Measurements from ENCODE around the gene CHMP5.

CHMP5 gene

DNA sequence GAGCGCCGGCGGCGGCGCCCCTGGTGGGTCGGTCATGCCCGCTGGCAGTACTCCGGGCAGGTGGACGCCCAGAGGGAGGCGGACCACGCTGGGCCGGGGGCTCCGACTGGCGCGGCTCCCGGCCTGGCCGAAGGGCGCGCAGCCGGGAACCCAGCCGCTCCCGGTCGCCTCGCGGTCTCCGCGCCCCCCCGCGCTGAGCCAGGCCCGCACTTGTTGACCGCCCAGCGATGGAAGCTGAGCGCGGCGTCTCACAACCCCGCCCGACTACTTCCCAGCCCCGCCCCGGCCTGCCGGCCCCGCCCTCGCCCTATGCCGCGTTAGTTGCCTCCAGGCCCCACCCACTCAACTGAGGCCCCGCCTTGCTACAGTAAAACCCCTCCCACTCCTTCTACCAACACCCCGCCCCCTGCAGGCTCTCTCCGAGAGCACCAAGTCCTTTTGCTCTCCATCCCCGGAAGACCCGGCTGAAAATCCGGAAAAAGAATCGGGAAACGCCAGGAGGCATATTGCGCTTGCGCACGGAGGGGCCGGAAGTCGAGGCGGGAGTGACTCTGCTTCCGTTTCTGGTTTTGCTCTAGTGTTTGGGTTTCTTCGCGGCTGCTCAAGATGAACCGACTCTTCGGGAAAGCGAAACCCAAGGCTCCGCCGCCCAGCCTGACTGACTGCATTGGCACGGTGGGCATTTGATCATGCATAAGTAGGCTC lies at the start of gene CHMP5, which contains the start of gene BAG1:
TSS of gene CHMP5 (plus strand) at position 577 of the 705 bp plus-strand sequence. CDS start at position 607, 30 bp downstream.
TSS of gene BAG1 (minus strand) at position 236 of the 705 bp plus-strand sequence.
- peak; percentile 97 for FAIRE-seq

DNA sequence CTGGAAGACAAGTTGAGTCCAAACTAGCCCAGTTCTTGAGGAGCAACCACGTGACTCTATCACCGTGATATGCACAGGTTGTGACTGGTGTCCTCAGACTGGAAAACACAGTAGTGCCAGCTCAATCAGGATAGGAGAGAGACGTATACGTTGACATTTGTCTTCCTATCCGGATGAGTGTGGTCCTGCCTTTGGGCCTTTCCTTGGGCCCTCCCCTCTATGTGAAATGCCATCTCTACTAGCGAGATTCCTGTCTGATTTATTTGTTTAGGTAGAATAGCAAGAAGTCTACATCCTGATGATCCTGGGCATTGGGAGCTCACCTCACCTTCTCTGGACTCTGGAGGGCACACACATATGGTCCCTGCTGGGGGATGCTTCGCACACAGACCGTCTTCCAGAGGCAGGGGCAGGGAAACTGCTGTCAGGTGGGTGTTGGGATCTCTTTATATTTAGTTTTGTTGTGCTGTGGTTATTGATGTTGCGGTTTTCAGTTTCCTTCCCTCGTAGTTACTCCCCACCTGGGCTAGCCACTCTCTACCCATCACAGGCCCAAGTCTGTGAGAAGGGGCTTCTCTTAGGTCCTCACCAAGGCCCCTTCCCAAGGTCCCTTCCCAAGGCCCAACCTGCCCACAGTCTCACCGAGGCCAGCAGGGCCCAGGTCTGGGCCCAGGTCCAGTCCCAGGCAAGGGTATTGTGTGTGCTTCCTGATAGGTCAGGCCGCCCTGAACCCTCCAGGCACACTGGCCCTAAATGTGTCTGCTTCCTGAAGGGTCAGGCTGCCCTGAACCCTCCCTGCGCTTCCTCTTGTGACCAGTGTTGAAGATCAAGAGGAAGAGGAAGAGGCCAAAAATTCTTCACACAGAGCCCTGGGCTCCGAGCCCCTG lies 43.9 kb upstream of the CHMP5 start:
- no peak for FAIRE-seq

DNA sequence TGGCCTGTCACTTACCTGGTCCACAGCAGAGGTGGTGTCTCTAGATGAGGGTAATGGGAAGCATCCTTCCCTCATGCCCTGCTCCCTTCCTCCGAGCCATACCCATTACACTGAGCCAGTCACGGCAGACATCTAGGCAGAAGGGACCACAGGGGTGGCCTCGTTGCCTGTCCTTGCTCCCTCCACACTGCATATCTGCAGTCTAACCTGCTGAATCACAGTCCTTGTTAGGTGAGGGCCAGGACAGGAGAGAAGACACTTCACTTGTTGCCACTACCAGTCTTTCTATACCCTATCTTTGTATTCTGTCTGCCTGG lies 43.3 kb upstream of the CHMP5 start:
- no peak for FAIRE-seq

DNA sequence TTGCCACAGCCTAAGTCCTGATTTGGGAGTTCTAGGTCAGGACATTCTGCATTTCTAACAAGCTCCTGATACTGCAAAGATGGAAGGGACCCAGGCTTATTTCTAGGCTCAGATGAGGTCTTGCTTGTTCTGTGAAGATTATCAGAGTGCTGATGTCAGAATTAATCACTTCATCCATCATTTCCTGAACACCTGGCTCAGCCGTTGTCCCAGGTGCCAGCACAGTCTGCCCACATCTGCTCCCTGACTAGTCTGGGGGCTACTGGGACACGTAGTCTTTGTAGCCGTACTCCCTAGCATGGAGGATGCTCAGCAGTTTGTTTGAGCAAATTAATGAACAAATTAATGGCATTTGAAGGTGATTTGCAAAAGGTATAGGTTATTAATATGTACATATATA lies 42.8 kb upstream of the CHMP5 start:
- no peak for FAIRE-seq

DNA sequence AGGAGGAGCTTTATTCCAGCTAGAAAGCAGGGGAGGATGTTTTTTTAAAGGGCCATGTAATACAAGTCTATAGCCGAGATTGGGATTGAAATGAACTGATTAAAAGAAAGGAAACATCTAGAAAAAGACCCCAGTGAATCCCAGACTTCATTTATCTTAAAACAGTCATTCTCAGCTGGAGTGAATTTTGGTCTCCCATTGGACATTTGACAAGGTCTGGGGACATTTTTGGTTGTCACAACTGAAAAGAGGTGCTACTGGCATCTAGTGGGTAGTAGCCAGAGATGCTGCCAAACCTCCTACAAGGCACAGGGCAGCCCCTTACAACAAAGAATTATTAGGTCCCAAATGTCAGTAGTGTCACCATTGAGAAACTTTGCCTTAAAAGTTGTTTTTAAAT lies 41.2 kb upstream of the CHMP5 start:
- FAIRE-seq, result no peak

DNA sequence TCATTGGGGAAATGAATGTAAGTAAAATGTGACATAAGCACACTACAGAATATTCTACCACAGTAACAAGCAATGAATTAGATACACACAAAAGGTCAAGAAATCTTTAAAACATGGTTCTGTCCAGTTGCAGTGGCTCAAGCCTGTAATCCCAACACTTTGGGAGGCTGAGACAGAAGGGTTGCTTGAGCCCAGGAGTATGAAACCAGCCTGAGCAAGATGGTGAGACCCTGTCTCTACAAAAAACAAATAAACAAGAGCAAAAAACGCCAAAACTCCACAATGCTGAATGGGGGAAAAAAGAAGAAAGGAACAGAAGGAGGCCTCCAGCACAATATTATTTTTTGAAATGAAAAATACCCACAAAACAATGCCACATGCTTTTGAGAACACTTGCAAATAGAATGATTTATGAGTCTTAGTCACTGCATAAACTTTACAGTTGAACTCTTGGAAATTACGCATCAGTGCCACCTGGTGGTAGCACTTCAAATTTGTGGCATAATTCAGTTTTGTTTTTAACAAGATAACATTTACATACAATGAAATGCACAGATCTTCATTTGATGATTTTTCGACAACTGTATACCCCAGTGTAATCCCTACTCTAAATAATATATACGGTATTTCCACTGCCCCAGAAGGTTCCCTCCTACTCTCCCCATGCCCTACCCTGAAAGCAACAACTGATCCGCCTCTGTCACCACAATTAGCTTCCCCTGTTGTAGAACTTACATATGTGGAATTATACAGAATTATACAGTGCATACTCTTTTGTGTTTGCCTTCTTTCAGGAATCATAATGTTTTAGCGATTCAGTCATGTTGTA lies 39.3 kb upstream of the CHMP5 start:
- FAIRE-seq, result peak; percentile 91

DNA sequence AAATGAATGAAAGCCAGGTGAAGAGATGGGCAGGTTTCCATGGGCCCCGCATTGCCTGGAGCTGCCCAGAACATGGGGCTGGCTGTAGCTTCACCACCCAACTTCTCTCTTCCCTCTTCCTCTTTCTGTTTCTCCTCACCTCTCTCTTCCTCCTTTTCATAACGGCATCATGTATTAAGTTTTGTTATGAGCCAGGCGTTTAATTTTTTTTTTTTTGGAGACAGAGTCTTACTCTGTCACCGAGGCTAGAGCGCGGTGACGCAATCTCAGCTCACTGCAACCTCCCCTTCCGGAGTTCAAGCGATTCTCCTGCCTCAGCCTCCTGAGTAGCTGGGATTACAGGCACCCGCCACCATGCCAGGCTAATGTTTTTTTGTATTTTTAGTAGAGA lies 37.8 kb upstream of the CHMP5 start:
- FAIRE-seq, result no peak

DNA sequence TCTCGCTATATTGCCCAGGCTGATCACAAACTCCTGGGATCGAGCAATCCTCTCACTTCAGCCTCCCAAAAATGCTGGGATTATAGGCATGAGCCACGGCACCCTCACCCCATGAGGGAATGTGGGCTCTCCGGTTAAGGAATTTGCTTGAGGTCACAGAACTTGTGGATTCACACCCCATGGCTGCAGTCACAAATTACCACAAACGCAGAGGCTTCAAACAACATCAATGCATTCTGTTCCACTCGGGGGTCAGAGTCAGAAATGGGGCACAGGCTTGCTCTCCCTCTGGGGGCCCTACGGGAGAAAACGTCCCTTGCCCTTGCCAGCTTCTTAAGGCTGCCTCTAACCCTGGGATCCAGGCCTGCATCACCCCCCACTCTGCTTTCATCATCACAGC lies 37.1 kb upstream of the CHMP5 start:
- FAIRE-seq, result no peak

DNA sequence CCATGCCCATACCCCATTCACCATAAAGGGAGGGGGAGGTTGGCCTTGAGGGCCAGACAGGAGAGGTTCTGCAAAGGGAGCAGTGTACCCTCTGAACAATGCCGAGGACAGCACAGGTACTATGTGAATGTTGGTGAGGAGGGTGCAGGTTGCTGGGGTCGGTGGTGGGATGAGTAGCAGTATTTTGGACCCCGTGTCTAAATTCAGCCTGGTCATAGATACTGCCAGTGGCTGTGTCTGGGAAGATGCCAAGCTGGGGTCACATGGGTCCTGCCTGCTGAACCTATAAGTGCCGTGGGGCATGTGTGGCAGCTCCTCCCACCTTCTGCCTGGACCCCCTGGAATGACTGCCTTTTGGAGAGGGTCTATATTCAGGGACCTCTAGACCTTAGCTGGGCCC lies 36.2 kb upstream of the CHMP5 start:
- no peak for FAIRE-seq

DNA sequence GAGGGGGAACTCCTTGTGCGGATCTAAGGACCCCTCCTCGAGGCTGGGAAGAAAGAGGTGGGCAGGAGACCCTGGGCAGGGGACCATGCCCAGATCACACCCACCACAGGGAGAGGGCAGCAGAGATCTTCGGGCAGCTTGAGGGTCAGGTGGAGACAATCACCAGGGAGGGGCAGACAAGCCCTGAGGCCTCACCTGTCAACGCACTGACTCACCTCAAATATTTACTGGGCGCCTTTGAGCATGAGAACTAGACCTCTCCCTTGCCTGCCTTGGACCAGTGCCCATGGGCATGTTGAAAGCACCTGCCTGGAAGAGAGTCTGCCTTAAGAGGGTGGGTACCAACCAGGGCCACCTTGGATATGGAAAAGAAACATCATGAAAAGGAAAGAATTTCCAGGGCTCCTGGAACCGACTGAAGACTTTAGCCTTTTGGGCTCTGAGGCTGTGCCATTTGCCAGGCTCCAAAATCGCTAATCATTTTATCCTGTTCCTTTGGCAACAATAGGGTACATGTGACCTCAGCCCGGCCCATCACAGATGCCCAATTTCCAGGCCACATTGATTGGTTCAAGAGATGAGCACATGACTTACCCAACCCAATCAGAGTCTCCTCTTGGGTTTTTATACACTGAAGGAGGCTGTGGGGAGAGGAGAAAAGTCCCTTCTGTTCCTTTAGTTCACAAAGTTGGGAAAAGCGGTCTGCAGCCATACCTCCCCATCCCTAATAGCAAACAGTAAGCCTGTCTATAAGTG lies 35.3 kb upstream of the CHMP5 start:
- FAIRE-seq, result no peak

DNA sequence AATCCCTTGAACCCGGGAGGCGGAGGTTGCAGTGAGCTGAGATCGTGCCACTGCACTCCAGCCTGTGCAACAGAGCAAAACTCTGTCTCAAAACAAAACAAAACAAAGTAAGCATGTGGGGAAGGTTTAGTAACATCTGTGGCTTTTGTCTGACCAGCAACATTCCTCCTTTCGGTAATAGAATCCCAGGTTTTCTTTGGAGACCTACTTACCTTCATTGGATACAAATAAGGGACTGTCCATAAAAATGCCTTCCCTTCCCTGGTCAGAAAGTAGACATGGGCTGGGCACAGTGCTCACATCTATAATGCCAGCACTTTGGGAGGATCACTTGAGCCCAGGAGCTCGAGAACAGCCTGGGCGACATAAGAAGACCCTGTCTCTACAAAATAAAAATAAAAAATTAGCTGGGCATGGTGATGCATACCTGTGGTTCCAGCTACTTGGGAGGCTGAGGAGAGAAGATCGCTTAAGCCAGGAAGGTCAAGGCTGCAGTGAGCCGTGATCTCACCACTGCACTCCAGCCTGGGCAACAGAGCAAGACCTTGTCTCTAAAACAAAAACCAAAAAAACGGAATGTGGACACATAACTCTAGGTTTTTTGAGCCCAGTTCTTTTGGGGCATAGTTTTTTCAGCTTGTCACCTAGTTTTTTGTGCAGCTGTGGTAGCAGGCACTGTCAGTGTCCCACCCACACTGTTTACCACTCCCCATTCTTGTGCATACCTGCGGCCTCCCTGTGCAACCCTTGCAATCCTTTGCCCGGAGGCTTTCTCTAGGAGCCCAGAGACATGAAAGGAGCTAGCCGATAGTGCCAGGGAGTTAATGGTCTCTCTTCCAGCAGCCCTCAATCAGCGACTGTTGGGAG lies 33.9 kb upstream of the CHMP5 start:
- no peak for FAIRE-seq

DNA sequence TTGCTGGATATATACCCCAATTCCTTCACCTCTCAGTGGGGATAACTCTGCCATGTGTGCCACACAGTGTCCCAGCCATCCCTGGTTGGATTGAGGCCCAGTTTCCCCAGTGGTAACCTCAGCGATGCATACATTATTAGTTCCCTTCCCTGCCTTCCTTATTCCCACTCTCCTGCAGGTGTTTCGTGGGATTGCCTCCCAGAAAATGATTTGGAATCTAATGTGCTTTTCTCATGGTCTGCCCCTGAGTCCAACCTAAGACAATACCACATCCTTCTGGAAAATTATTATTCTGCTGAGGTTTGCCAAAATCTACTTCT lies 33.3 kb upstream of the CHMP5 start:
- no peak for FAIRE-seq

DNA sequence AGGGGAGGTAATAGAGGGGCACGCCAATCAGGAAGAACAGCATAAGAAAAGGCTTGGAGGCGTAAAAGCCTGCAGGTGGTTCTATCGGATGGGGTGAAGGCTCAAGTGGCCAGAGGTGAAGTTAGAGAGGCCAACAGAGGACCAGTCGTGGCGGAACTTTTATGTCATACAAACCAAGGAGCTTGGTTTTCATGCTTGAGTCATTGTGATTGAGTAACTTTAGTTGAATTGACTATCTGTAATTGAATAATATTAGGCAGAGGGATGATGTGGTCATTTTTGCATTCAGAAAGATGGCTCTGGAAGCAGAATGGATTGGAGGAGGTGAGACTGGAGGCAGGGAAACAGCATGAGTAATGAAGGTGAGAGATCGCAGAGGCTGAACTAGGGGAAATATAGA lies 32.0 kb upstream of the CHMP5 start:
- FAIRE-seq, result no peak

DNA sequence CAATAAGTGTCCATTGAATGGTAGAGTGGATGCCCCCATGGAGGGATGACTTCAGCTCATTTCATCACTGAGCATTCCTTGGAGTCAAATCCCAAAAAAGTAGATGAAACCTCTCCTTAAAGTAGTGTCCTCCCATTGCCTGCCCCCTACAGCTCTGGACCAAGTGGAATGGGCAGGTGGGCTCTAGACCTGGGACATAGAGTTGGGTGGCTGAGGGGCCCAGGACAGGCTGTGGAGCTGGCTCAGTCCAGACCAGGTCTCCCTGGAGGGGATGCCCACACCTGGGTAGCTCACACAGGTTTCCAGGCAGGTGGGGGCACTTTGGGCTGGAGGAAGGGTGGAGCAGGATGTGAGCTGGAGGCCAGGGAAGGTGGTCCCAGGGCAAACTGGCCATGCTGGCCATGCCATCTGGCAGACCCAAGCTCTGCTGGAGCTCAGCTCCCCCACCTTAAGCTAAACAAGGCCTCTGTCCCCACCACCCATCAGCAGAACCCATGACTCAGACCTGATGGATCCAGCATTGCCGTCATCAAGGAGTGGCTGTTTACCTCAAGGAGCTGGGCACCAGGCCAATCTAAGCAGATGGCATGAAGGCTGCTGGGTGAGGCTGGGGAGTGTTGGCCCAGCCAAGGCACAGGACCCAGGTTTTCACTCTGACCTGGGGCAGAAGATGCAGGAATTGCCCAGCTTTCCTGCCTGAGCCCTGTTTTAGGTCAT lies 31.1 kb upstream of the CHMP5 start:
- no peak for FAIRE-seq

DNA sequence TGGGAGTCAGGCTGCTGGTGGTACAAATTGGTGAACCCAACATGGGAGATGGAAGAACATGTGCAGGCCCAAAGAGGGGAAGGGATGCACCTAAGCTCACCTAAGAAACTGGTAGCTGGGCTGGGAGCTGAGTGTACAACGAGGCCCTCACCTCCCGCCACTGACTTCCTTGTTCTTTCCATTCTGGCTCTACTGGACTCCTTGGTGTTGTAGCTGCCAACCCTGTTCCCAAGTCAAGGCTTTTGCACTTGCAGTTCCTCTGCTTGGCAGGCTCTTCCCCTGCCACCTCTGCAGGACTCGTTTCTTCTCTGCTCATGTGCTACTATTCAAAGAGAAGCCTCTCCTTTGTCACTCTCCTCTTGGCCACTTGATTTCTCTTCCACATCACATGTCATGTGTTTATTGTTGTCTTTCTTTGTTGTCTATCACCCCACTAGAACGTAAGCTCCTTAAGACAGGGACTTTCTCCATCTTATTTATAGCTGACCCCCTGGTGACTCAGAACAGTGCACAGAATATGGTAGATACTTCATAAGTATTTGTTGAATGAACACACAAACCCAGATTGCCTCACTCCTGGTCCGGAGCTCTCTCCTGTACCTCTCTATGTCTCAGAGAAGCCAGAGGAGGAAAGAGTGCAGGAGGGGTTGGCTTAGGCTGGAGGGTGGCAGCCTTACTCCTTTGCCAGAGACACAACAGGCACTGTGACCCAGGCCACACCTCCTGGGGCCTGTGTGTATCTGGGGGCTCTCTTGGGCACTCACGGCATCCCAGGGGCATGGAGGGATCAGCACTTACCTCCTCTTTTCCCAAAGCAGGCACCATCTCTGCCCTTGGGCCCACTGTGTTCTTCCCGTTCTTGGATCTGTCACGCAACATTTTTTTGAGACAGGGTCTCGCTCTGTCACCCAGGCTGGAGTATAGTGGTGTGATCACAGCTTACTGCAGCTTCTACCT lies 30.1 kb upstream of the CHMP5 start:
- FAIRE-seq, result no peak

DNA sequence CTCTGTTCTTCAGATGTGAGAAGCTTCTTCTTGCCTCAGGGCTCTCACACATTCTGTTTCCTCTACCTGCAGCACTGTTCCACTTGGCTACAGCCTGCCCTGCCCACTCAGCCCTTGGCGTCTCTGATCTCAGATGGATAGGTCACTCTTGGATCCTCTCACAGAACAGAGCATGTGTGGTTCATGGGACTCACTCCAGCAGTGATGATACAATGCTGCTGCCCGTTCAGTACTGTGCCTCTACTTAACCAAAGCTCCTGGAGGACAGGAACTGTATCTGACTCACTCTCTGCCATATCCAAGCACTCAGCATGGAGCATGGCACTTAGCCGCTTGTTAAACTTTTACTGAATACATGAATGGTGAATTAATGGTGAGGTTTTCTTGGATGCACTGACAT lies 28.3 kb upstream of the CHMP5 start:
- no peak for FAIRE-seq

DNA sequence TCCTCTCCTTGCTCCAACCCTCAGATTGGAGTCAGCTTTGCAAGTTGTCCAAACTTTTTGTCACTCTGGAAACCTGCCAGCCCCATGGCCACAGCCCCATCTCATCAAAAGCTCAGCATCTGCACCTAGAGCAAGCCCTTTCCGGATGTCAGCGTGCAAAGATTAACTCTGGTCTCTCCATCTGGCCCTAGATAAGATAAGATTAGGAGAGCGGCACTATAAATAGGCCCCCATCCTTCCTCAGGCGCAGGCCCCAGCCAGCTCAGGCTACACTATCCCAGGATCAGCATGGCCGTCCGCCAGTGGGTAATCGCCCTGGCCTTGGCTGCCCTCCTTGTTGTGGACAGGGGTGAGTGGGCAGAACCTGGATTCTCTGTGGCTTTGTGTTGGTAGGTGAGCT lies 24.9 kb upstream of the CHMP5 start, which contains the start of gene SPINK4:
TSS of gene SPINK4 (plus strand) at position 247 of the 400 bp plus-strand sequence. CDS start at position 289, 42 bp downstream.
- FAIRE-seq, result no peak

DNA sequence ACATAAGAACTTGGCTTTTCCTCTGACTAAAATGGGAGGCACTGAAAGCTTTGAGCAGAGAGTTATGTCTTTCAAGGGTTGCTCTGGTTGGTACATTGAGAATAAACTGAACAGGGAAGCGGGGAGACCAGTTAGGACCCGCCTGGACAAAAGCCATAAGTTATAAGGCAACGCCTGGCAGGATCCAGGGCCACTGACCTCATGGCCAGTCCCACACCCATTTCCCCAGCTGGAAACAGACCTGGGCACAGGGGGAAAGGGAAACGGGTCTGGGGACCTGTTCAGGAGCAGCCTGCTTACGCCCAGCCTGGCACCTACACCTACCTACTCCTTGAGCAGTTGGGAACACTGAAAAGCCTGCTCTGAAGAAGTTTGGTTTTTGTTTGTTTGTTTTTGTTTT lies 23.6 kb upstream of the CHMP5 start:
- no peak for FAIRE-seq

DNA sequence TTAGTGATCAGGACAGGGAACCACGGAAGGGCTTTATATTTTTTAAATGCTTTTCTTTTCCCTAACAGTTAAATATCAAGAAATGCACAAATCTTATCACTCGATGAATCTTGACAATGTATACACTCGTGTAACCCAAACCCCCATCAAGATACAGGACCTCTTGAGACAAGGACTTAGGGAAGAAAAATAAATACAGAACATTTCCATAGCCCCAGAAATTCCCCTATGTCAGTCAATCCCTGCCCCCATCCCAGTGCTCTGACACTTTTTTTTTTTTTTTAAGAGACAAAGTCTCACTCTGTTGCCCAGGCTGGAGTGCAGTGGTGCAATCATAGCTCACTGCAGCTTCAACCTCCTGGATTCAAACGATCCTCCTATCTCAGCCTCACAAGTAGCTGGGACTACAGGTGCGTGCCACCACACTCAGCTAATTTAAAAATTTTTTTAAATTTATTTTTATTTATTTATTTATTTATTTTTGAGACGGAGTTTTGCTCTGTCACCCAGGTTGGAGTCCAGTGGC lies 22.2 kb upstream of the CHMP5 start:
- FAIRE-seq, result no peak
